Measurements from ENCODE around the gene NPM1.
"Not testable (repeated sequence)": the region's sequence is repeated elsewhere in the genome, so short reads cannot be mapped to it uniquely, and the experiment has no call there.

The NPM1 gene, protein sequence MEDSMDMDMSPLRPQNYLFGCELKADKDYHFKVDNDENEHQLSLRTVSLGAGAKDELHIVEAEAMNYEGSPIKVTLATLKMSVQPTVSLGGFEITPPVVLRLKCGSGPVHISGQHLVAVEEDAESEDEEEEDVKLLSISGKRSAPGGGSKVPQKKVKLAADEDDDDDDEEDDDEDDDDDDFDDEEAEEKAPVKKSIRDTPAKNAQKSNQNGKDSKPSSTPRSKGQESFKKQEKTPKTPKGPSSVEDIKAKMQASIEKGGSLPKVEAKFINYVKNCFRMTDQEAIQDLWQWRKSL

DNA sequence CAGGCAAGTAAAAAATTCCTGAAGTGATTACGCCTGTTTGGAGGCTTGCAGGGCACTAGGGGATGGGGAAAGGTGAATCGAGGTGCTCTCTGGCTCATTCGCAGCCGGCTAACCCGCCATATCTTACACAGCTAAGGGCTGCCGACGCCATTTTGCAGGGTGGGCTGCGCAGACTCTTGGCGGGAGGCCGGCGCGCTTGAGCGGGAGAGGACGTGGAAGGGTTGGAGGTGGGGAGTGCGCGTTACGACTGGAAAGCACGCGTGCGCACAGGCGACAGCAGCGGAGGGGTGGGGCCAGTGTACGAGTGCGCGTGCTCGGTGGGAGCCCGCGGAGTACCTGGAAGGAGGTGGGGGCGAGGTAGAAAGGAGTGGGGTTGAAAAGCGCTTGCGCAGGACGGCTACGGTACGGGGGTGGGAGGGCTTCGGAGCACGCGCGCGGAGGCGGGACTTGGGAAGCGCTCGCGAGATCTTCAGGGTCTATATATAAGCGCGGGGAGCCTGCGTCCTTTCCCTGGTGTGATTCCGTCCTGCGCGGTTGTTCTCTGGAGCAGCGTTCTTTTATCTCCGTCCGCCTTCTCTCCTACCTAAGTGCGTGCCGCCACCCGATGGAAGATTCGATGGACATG is at the start of gene NPM1:
NPM1 (plus strand) TSS at position 505 of the 625 bp plus-strand sequence; CDS start at position 605, 100 bp downstream.
- DNase-seq: peak; percentile 95 to 98

DNA sequence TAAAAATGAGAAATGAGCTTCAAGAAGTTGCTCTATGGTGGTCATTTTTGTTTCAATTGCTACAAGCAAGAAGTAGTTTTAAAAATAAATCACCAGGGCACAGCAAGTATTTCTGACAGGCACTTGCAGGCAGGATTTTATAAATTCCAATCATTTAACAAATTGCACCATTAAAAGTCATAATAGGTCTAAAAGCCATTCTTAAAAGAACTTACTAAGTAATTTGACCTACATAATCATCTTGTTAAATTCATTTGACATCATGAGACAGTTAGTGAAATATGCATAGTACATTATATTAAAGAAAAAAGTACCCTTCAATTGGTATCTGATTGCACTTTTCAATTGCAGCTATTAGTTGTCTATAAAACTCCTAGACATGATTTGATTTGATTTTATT is 47.6 kb upstream of the NPM1 start:
- DNase-seq: no peak

DNA sequence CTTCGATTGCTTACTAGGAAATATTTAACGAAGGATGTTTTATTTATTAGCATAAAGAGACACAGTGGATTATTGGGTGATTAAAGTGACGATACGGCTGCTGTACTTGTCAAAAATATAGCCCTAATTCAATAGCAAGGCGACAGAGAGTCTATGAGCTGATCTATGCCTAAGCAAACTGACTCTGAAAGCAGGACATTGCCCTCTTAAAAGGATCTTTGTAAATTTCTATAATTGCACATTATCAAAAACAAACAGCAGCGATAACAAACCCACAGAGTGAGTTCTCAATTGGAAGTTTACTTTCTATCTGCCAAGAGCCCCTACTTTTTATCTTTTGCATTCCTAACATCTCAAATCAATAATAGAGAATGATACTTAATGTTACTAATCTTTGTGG is 47.2 kb upstream of the NPM1 start:
- DNase-seq: no peak

DNA sequence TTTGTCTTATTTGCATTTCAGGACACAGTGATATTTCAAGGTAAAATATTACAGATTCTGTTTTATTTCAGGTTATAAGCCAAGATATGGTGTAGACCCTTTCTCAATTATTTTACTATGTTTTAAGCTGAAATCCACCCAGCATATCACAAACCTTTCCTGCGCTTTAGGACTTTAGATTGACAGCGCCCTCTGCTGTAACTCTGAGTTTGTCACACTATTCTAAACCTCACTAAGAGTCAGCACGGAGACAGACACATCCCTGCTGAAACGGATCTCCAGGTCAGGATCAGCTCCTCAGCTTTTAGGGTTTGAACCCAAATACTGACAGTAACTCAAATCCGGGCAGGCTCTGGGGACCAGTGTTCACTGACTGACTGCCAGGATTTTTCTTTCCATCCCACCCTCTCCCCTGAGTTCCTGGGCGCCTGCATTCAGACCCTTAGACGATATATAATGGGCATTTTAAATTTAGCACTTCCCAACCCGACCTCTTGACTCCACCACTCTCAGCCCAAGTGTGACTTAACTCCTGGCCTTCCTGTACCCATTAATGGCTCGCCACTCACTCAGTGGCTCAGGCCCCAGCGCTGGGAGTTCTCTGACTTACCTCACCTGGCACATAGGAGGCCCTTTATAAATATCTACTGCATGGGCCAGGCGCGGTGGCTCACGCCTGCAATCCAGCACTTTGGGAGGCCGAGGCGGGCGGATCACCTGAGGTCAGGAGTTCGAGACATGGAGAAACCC is 45.1 kb upstream of the NPM1 start:
- no peak for DNase-seq

DNA sequence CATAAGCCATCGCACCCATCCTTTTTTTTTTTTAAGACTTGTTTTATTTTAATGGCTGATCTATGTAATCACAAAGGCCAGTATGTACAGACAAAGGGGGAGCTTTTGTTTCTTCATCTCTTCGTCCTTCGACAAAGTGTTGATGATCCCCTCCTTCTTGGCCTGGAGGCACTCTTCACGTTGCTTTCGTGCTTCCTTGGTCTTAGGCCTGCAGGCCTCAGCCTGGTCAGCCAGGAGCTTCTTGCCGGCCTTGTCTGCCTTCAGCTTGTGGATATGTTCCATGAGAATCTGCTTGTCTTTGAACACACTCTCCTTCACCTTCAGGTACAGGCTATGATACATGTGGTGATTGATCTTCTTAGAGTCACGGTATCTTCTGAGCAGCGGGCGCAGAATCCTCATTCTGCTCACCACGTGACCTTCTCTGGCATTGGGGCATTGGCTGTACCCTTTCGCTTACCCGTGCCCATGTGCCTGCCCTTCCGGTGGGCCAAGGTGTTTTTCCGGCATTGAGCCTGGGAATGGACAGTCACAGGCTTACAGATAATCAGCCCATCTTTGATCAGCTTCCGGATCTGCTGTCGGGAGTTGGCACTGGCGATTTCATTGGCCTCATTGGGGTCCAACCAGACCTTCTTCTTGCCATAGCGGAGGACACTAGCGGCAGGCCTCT is 42.6 kb upstream of the NPM1 start:
- DNase-seq: no peak

DNA sequence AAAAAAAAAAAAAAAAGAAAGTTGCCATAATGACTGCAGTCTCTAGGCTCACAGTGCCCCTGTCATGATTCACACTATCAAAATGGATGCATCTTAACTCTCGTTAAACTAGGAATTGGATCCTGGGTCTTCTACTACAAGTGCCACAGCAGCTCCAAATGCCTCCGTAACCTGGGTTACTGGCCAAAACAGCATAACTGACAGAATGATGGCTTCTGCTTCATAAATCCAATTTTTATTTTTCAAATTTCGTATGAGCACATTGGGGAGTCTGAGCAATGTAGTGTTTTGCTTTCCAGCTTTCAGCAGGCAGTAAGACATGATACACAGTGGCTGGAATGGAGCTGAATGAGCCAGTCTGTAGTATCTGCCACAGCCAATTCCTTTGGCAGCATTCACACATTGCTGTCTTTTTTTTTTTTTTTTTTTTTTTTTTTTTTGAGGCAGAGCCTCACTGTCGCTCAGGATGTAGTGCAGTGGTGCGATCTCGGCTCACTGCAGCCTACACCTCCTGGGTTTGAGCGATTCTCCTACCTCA is 36.0 kb upstream of the NPM1 start:
- DNase-seq: no peak

DNA sequence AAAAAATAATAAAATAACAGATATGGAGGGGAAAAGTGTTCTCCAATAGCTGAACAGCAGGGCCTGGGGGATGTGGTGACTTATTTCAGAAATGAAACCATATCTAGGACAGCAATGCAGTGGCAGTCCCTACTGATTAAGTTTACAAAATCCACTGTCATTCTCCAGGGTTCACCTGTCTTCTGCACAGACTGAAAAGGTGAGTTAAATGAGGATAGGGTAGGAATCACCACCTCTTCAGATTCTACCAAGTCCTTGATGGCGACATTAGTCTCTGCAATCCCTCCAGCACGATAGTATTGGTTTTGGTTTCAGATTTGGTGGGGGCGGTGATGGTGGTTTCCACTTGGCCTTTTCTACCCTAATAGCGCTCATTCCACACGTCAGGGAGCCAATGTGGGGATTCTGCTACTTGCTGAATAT is 32.3 kb upstream of the NPM1 start:
- no peak for DNase-seq

DNA sequence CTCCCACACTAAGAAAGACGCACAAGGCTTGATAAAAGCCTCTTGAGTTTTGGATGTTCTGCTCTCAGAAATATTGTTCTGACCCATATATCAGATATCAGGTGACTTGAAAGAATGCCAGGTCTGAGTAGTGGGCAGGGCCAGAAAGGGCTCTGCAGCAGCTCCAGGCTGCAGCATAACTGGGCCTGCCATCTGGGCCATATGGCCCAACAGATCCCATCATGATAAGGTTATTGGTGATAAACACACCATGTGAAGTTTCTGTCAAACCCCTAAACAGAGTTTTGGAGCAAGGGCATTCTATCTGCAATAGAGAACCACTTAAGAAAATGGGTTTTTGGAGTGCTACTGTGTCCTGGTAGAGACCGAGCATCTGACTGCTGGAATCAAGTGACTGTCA is 29.8 kb upstream of the NPM1 start:
- DNase-seq: no peak

DNA sequence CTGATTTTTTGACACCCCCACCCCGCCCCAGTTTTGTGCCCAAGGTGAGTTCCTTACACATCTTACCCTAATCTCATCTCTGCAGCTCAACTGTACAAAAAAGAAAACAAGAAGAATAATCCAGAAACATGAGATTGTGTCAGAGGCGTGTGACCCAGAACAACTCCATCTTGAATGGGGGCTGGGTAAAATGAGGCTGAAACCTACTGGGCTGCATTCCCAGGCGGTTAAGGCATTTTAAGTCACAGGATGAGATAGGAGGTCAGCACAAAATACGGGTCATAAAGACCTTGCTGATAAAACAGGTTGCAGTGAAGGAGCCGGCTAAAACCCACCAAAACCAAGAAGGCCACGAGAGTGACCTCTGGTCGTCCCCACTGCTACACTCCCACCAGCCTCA is 26.5 kb upstream of the NPM1 start:
- not testable (repeated sequence) for DNase-seq

DNA sequence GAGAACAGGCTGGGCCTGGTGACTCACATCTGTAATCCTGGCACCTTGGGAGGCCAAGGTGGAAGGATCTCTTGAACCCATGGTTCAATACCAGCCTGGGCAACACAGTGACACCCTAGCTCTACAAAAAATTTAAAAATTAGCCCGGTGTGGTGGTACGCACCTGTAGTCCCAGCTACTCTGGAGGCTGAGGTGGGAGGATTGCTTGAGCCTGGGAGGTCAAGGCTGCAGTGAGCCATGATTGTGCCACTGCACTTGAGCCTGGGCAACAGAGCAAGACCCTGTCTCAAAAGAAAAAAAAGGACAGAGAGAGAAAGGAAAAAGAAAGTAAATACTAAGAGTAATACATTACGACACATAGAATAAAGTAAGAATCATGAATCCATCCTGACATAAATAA is 24.4 kb upstream of the NPM1 start:
- not testable (repeated sequence) for DNase-seq

DNA sequence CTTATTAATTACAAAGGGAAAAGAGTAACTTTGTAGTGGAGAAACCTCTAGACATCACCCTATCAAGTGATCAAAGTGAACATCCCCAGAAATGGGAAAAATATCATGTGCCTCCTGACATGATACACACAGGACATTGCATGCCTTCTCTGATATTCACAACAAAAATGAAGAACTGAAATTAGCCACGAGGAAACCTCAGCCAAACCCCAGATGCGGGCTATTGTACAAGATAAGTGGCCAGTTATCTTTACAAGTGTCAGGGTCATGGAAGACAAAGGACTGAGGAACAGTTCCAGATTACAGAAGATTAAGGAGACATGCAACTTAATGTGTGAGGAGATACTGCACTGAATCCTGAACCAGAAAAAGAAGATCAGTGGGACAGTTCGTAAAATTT is 23.8 kb upstream of the NPM1 start:
- no peak for DNase-seq

DNA sequence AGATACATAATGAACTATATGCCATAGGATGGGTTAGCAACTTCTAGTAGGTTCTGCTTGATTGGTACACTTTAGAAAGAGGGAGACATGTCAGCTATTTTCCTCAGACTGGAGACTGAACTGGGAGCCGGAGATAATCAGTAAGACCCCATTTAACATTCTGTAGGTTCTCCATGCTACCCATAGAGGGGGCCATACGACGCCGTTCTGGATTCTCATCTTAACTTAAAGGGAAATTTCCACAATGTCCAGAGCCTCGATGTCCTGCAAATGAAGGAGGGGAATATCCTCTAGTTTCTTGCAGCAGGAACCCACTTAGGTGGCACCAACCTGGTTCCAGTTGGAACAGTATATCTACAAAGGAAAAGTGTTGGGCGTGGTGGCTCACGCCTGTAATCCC is 22.3 kb upstream of the NPM1 start:
- no peak for DNase-seq

DNA sequence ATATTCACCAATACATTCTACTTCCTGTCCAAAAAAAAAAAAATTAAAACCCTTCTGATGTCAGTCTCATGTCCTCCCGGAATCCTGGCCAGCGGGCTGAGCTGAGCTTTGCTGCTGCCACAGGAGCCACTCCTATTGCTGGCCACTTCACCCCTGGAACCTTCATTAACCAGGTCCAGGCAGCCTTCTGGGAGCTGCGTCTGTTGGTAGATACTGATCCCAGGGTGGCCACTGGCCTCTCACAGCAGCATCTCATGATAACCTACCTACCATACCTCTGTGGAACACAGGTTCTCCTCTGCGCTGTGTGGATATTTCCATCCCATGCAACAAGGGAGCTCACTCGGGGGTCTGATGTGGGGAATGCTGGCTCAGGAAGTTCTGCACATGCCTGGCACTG is 21.0 kb upstream of the NPM1 start:
- DNase-seq: no peak

DNA sequence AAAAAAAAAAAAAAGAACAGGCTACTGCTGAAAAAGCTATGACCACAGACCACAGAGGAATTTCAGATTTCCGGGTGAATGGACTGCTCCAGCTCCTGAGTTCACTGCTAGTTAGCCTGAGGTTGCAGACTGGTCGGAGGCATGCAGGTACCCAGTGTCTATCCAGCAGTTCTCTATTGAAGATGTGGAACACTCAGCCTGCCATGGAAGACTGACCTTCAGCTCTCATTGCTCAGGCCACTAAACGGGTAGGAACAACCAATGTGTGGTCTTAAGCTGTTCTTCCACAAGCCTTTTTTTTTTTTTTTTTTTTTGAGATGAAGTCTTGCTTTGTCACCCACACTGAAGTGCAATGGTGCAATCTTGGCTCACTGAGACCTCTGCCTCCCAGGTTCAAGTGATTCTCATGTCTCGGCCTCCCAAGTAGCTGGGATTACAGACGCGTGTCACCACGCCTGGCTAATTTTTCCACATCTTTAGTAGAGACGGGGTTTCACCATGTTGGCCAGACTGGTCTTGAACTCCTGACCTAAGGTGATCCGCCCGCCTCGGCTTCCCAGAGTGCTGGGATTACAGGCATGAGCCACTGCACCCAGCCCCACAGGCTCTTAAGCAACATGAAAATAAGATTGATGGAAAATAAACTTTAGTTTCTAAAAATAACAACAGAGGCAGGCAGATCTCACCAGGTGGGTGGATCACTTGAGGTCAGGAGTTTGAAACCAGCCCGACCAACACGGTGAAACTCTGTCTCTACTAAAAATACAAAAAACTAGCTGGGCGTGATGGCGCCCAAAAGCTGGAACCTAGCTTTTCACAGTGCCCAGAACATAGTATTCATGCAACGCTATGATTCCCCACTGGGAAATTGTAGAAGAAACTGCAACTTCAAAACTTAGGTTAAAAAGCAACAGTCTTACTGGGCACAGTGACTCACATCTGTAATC is 20.0 kb upstream of the NPM1 start:
- DNase-seq: no peak

DNA sequence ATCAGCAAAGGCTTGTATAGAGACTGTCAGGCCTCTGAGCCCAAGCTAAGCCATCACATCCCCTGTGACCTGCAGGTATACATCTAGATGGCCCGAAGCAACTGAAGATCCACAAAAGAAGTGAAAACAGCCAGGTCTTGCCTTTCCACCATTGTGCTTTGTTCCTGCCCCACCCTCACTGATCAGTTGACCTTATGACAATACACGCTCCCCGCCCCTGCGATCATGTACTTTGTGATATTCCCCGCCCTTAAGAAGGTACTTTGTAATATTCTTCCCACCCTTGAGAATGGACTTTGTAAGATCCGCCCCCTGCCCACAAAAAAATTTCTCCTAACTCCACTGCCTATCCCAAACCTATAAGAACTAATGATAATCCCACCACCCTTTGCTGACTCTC is 18.6 kb upstream of the NPM1 start:
- no peak for DNase-seq

DNA sequence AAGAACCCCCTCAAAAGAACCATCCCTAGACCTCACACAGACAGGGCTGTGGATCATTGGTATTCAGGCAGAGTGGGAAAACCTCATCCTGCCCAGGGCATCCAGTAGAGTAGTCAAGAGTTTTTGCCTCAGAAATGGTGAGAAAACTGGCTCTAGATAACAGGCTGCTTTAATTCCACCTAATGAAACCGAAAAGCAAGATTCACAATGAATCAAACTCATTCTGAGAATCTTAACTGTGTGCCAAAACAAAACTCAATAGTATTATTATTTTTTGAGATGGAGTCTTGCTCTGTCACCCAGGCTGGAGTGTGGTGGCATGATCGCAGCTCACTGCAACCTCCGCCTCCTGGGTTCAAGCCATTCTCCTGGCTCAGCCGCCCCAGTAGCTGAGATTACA is 17.8 kb upstream of the NPM1 start:
- no peak for DNase-seq

DNA sequence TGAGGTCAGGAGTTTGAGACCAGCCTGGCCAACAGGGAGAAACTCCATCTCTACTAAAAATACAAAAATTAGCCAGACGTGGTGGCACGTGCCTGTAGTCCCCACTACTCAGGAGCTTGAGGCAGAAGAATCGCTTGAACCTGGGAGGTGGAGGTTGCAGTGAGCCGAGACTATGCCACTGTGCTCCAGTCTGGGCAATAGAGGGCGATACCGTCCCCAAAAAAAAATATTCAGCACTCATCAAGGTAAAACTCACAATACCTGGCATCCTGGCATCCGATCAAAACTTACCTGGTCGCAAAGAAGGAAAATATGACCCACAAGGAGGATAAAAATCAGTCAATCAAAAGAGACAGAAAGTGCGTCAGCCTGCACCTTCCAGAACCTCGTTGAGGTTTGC is 16.8 kb upstream of the NPM1 start:
- DNase-seq: not testable (repeated sequence)

DNA sequence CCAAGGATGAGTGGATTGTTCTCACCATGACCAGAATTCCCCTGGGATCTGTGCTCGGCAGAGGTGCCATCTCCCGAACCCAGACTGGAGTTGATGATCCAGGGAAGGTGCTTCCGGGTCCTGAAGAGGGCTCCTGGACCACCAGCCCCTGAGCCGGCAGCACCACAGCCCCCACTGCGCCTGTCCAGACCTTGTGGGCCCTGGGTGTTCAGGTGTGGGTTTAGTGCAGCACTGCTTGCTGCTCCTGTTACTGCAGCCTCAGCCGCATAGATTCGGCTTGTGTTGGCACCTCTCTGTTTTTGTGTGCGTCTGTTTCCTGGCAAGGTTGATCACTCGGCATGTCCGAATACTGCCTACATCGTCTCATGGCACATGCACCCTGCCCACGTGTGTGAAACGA is 16.3 kb upstream of the NPM1 start:
- DNase-seq: no peak

DNA sequence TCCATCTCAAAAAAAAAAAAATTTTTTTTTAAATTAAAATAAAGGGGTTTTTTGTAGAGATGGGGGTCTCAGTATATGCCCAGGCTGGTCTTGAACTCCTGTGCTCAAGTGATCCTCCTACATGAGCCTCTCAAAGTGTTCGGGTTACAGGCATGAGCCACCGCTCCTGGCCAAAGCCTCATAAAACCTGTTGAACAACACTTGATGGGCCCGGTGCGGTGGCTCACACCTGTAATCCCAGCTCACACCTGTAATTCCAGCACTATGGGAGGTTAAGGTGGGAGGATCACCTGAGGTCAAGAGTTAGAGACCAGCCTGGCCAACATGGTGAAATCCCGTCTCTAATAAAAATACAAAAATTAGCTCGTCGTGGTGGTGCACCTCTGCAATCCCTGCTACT is 7.7 kb upstream of the NPM1 start:
- no peak for DNase-seq

DNA sequence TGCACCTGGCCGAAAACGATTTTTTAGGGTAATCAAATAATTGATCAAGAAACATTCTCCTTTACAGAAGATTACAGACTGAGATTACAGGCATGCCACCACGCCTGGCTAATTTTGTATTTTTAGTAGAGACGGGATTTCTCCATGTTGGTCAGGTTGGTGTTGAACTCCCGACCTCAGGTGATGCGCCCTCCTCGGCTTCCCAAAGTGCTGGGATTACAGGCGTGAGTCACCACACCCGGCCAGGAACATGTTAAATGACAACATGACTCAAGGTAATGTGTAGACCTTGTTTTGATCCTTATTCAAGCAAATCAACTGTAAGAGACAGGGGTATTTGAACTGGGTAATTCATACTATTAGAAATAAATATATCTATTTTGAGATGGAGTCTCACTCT is 3.2 kb upstream of the NPM1 start:
- not testable (repeated sequence) for DNase-seq

DNA sequence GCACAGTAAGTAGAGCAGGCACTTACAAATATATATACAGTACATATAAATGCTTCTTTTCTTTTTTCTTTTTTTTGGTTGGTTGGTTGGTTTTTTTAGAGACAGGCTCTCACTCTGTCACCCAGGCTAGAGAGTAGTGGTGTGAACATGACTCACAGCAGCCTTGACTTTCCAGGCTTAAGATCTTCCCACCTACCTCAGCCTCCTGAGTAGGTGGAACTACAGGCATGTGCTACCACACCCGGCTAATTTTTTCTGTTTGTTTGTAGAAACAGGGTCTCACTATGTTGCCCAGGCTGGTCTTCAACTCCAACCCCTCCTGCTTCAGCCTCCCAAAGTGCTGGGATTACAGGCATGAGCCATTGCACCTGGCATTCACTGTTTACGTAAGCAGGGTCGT is 2.6 kb upstream of the NPM1 start:
- DNase-seq: not testable (repeated sequence)

DNA sequence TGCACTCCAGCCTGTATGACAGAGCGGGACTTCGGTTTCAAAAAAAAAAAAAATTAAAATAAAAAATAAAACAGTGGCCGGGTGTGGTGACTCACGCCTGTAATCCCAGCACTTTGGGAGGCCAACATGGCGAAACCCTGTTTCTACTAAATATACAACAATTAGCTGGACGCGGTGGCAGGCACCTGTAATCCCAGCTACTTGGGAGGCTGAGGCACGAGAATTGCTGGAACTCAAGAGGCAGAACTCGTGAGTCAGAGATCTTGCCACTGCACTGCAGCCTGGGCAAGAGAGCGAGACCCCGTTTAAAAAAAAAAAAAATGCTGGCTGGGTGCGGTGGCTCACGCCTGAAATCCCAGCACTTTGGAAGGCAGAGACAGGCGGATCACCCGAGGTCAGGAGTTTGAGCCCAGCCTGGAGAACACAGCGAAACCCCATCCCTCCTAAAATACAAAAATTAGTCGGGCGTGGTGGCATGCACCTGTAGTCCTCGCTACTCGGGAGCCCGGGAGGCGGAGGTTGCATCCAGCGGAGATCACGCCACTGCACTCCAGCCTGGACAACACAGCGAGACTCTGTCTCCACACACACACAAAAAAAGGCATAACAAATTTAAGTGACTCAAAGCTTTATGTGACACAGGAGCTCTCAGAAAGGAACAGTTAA is 1.5 kb upstream of the NPM1 start:
- no peak for DNase-seq

All from NCI-H187 (cell line).